NCI-H2107 treated with DMSO at 0.1 percent for 48 hours (cell line): ENCODE measurements around the gene ZNF646.
"Not testable (repeated sequence)": the region's sequence is repeated elsewhere in the genome, so short reads cannot be mapped to it uniquely, and the experiment has no call there.

Experiments
- DNase-seq: peaks from one replicate; lab custom pipeline; 2025; ENCODE audit not compliant: unreplicated experiment; lab: John Stamatoyannopoulos, UW

Gene ZNF646

GRCh38 chr16:31084584-31085302 is 10.5 kb downstream of the ZNF646 start:
- no peak for DNase-seq

GRCh38 chr16:31085411-31085810 is 11.2 kb downstream of the ZNF646 start:
- no peak for DNase-seq

GRCh38 chr16:31085873-31086628 is 11.8 kb downstream of the ZNF646 start:
- no peak for DNase-seq

- DNase-seq, result no peak
Observed at GRCh38 chr16:31086629-31086906, 12.3 kb downstream of the ZNF646 start.

GRCh38 chr16:31087481-31087880 is 13.3 kb downstream of the ZNF646 start:
- DNase-seq, result no peak

- no peak for DNase-seq
Observed at GRCh38 chr16:31087971-31088370, 13.7 kb downstream of the ZNF646 start.

- DNase-seq, result no peak
Observed at GRCh38 chr16:31088459-31089183, 14.4 kb downstream of the ZNF646 start, which contains the start of gene PRSS53. Gene PRSS53, minus strand, starts transcription at chr16:31088943. Its CDS starts 134 bp downstream, at chr16:31088809.

GRCh38 chr16:31089199-31089598 is 15.0 kb downstream of the ZNF646 start:
- DNase-seq, result no peak

GRCh38 chr16:31090540-31090939 is 16.3 kb downstream of the ZNF646 start:
- DNase-seq, result no peak

GRCh38 chr16:31092330-31092729 is 18.1 kb downstream of the ZNF646 start:
- DNase-seq, result no peak

GRCh38 chr16:31093132-31093703 is 19.0 kb downstream of the ZNF646 start:
- DNase-seq, result peak; percentile 2

- DNase-seq, result no peak
Observed at GRCh38 chr16:31094088-31094423, 19.8 kb downstream of the ZNF646 start.

GRCh38 chr16:31094424-31095120 is 20.4 kb downstream of the ZNF646 start, which contains the start of gene VKORC1:
Gene VKORC1, minus strand, starts transcription at chr16:31094797. Its CDS starts 68 bp downstream, at chr16:31094729.
- peak; percentile 96 for DNase-seq

- DNase-seq, result no peak
Observed at GRCh38 chr16:31099860-31100638, 25.8 kb downstream of the ZNF646 start.

- DNase-seq, result not testable (repeated sequence)
Observed at GRCh38 chr16:31100876-31101641, 26.8 kb downstream of the ZNF646 start.

GRCh38 chr16:31105677-31106213 is 31.5 kb downstream of the ZNF646 start:
- DNase-seq, result peak; percentile 11

- DNase-seq, result no peak
Observed at GRCh38 chr16:31106509-31107464, 32.6 kb downstream of the ZNF646 start.

GRCh38 chr16:31107465-31107867 is 33.2 kb downstream of the ZNF646 start:
- no peak for DNase-seq
